ENCODE data around the gene MTHFD2. TPM values are rescaled to one million over a fixed set of nuclear protein-coding genes. Genes with fewer than 3 reads are reported as not detected.

Gene MTHFD2
- total and polyA plus RNA-seq, 2 donors from 2014 or later = 19.0 to 69.6 TPM

DNA sequence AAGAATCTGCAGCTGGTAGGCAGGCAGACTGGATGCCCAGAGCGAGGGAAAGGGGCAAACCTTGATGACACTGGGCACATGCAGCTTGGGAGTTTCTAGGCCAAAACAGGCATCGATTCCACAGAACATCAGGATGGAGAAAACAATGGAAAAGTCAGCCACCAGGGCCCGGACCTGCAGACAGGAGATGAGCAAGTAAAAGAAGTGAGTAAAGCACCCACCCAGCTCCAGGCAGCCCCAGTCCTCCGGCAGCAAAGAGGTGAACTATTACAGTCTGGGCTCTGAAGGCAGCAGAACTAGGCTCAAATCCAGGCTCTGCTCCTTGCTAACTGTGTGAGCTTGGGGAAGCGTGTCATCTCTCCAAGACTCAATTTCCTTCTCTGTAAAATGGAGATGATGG is 36.6 kb downstream of the MTHFD2 start:
- Histone ChIP-seq H3K9me3 (ENCODE audit: control insufficient read depth in 2 of 3, insufficient read depth in 1 of 3, low read length in 3 of 3) (no peaks in the 10 kb centered on the region), H3K27ac (ENCODE audit: low read depth in 2 of 2, low read length in 2 of 2) (no peak overlapping the region), H3K4me1 (ENCODE audit: control insufficient read depth in 2 of 3, insufficient read depth in 2 of 3, low read depth in 1 of 3, low read length in 3 of 3) (no peaks in the 10 kb centered on the region), H3K36me3 (ENCODE audit: control insufficient read depth in 2 of 3, insufficient read depth in 3 of 3, low read length in 3 of 3) (no peaks in the 10 kb centered on the region), H3K27me3 (ENCODE audit: control insufficient read depth, insufficient read depth, low read length) (no peaks in the 10 kb centered on the region), H3K9ac (ENCODE audit: low read length in 3 of 3) (no peak overlapping the region), H3K4me3 (ENCODE audit: low read length in 3 of 3) (no peak overlapping the region)
- TF ChIP-seq, protein P1, sequence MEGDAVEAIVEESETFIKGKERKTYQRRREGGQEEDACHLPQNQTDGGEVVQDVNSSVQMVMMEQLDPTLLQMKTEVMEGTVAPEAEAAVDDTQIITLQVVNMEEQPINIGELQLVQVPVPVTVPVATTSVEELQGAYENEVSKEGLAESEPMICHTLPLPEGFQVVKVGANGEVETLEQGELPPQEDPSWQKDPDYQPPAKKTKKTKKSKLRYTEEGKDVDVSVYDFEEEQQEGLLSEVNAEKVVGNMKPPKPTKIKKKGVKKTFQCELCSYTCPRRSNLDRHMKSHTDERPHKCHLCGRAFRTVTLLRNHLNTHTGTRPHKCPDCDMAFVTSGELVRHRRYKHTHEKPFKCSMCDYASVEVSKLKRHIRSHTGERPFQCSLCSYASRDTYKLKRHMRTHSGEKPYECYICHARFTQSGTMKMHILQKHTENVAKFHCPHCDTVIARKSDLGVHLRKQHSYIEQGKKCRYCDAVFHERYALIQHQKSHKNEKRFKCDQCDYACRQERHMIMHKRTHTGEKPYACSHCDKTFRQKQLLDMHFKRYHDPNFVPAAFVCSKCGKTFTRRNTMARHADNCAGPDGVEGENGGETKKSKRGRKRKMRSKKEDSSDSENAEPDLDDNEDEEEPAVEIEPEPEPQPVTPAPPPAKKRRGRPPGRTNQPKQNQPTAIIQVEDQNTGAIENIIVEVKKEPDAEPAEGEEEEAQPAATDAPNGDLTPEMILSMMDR (IDR thresholded peaks at IDR 0.05; ENCODE audit: borderline replicate concordance, extremely low read depth, insufficient read depth) = no peak
- DNase-seq (no peak), FAIRE-seq (no peak)
- intact Hi-C loops (cut with DNase I) = no loop called here

DNA sequence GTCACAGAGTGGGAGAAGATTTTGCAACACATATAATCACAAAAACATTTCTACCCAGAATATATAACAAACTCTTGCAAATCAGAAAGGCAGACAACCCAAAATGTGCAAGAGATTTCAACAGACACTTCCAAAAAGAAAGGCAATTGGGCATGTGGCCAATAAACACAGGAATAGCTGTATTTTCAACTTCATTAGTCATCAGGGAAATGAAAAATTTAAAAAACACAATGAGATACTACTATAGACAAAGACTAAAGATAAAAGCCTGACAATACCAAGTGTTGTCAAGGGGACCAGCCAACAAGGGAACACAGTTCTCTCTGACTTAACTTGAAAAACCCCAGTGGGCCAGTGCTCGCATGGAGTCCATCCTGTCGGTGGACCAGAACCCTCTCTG is 40.5 kb downstream of the MTHFD2 start:
- Histone ChIP-seq H3K4me1 (ENCODE audit: control insufficient read depth in 2 of 3, insufficient read depth in 2 of 3, low read depth in 1 of 3, low read length in 3 of 3) (no peaks in the 10 kb centered on the region), H3K36me3 (ENCODE audit: control insufficient read depth in 2 of 3, insufficient read depth in 3 of 3, low read length in 3 of 3) (no peaks in the 10 kb centered on the region), H3K27me3 (ENCODE audit: control insufficient read depth, insufficient read depth, low read length) (no peaks in the 10 kb centered on the region), H3K27ac (ENCODE audit: low read depth in 2 of 2, low read length in 2 of 2) (no peak overlapping the region), H3K9ac (ENCODE audit: low read length in 3 of 3) (no peak overlapping the region), H3K9me3 (ENCODE audit: control insufficient read depth in 2 of 3, insufficient read depth in 1 of 3, low read length in 3 of 3) (no peaks in the 10 kb centered on the region), H3K4me3 (ENCODE audit: low read length in 3 of 3) (no peak overlapping the region)
- DNase-seq (no peak), FAIRE-seq (no peak)
- intact Hi-C loops (cut with DNase I) = no loop called here
- TF ChIP-seq, protein P1 (IDR thresholded peaks at IDR 0.05; ENCODE audit: borderline replicate concordance, extremely low read depth, insufficient read depth) = no peak

DNA sequence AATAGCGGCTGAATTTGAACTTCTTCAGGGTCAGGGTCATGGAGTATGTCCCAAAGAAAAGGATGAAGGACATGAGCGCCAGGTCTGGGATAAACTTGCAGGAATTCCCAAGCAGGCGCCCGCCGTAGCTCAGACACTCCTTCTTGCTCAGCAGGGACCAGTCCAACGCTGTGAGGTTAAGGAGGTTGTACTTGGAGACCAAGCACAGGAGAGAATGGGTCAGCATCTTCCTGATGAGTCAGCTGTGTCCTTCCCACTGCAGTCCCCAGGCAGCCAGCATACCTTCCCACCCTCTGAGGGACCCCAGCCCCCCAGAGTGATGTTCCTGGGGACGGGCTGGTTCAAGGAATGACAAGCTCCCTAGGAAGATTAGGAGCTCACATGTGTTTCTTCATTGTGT is 40.9 kb downstream of the MTHFD2 start:
- Histone ChIP-seq H3K27ac (ENCODE audit: low read depth in 2 of 2, low read length in 2 of 2) (no peak overlapping the region), H3K9me3 (ENCODE audit: control insufficient read depth in 2 of 3, insufficient read depth in 1 of 3, low read length in 3 of 3) (no peaks in the 10 kb centered on the region), H3K9ac (ENCODE audit: low read length in 3 of 3) (no peak overlapping the region), H3K4me3 (ENCODE audit: low read length in 3 of 3) (no peak overlapping the region), H3K4me1 (ENCODE audit: control insufficient read depth in 2 of 3, insufficient read depth in 2 of 3, low read depth in 1 of 3, low read length in 3 of 3) (no peaks in the 10 kb centered on the region), H3K27me3 (ENCODE audit: control insufficient read depth, insufficient read depth, low read length) (no peaks in the 10 kb centered on the region), H3K36me3 (ENCODE audit: control insufficient read depth in 2 of 3, insufficient read depth in 3 of 3, low read length in 3 of 3) (no peaks in the 10 kb centered on the region)
- no peak for FAIRE-seq
- intact Hi-C loops (cut with DNase I) = no loop called here
- TF ChIP-seq, protein P1 (IDR thresholded peaks at IDR 0.05; ENCODE audit: borderline replicate concordance, extremely low read depth, insufficient read depth) = no peak
- DNase-seq = no peak

DNA sequence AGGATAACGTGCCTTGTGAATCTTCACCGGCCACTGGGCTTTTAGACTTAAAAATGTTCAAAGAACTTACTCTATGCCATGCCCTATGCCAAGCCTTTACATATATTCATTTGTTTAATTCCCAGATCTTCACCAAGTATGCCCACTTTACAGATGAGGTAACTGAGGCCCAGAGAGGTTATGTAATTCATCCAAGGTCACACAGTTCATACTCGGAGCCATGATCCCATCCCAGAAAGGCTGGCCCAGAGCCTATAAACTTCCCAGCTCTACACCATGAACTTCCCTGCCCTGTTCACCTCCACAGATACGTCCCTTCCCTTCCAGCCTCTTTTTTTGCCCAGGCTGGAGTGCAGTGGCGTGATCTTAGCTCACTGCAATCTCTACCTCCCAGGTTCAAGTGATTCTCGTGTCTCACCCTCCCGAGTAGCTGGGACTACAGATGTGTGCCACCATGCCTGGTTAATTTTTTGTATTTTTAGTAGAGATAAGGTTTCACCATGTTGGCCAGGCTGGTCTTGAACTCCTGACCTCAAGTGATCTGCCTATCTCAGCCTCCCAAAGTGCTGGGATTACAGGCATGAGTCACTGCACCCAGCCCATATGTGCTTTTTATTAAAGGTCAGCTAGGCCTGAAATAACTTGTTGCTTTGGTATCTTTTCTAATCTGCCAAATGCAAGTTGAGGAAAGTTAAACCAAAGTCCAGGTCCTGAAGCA is 44.1 kb downstream of the MTHFD2 start:
- TF ChIP-seq, protein P1 (IDR thresholded peaks at IDR 0.05; ENCODE audit: borderline replicate concordance, extremely low read depth, insufficient read depth) = no peak
- Histone ChIP-seq H3K27me3 (ENCODE audit: control insufficient read depth, insufficient read depth, low read length) (no peaks in the 10 kb centered on the region), H3K4me1 (ENCODE audit: control insufficient read depth in 2 of 3, insufficient read depth in 2 of 3, low read depth in 1 of 3, low read length in 3 of 3) (no peaks in the 10 kb centered on the region), H3K36me3 (ENCODE audit: control insufficient read depth in 2 of 3, insufficient read depth in 3 of 3, low read length in 3 of 3) (no peaks in the 10 kb centered on the region), H3K4me3 (ENCODE audit: low read length in 3 of 3) (no peak overlapping the region), H3K9ac (ENCODE audit: low read length in 3 of 3) (no peak overlapping the region), H3K9me3 (ENCODE audit: control insufficient read depth in 2 of 3, insufficient read depth in 1 of 3, low read length in 3 of 3) (no peaks in the 10 kb centered on the region), H3K27ac (ENCODE audit: low read depth in 2 of 2, low read length in 2 of 2) (no peak overlapping the region)
- DNase-seq (no peak), FAIRE-seq (no peak)
- intact Hi-C loops (cut with DNase I) = no loop called here
